Activated CD8-positive, alpha-beta memory T cell treated with anti-CD3 and anti-CD28 coated beads for 4 hours (primary cell): ENCODE data around the gene ATRX.
"Not testable (repeated sequence)": the region's sequence is repeated elsewhere in the genome, so short reads cannot be mapped to it uniquely, and the experiment has no call there.

Experiments
- DNase-seq, 2 donors: peaks; one replicate each; pipeline ENCODE4 v3.0.0-alpha.2; 2020; ENCODE audit warnings: low read depth in 2 of 2

Gene ATRX

GRCh38 chrX:77622672-77623071, 163.3 kb downstream of the ATRX start:
- no peak for DNase-seq

- no peak for DNase-seq
These were observed 163.8 kb downstream of the ATRX start for GRCh38 chrX:77622233-77622632.

DNA sequence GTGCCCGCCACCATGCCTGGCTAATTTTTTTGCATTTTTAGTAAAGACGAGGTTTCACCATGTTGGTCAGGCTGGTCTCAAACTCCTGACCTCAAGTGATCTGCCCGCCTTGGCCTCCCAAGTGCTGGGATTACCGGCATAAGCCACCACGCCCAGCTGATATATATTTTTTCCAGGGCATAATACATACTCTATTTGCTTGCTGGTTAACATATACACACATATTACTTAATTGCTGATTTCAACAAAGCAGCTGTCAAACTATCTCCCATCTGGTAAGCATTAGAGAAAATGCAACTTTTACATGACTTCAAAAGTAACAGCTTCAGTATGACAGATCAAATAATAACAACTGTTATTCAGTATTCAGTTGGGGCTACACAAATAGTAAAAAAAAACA, 164.6 kb downstream of the ATRX start:
- not testable (repeated sequence) for DNase-seq

- DNase-seq = no peak
These were observed 168.8 kb downstream of the ATRX start for GRCh38 chrX:77617206-77617605.

DNA sequence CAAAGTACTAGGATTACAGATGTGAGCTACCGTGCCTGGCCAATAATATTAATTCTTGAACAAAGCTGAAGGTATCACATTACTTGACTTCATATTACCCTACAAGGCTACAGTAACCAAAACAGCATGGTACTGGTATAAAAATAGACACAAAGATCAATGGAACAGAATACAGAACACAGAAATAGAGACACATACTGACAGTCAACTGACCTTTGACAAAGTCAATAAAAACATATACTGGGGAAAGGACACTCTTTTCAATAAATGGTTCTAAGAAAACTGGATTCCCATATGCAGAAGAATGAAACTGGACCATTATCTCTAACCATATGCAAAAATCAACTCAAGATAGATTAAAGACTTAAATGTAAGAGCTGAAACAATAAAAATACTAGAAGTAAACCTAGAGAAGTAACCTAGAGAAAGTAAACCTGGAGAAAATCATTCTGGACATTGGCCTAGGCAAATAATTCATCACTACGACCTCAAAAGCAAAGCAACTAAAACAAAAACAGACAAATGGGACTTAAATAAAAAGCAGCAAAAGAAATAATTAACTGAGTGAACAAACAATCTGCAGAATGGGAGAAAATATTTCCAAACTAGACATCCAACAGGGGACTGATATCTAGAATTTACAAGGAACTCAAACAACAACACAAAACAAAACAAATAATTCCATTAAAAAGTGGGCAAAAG, 182.2 kb downstream of the ATRX start:
- DNase-seq = no peak

GRCh38 chrX:77597511-77597910, 188.5 kb downstream of the ATRX start:
- no peak for DNase-seq

DNA sequence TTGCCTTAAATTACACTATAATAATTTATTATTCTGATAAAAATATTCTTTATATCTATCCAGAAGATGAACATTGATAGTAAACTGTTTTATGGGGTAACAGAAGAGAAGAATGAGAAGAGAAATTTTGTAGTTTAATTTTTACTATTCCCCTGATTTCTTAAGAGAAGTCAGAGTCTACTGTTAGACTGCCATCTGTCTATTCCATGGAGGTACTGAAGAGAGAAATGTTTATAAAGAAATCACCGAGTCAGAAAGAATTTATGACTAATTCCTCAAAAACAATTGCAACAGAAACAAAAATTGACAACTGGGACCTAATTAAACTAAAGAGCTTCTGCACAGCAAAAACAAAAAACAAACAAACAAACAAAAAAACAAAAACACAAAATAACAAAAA, 188.9 kb downstream of the ATRX start:
- DNase-seq = no peak

- DNase-seq = no peak
These were observed 190.2 kb downstream of the ATRX start for GRCh38 chrX:77595848-77596247.

GRCh38 chrX:77572322-77572721, 213.7 kb downstream of the ATRX start:
- no peak for DNase-seq

- no peak for DNase-seq
These were observed 220.7 kb downstream of the ATRX start for GRCh38 chrX:77565278-77565677.

- DNase-seq = no peak
These were observed 221.2 kb downstream of the ATRX start for GRCh38 chrX:77564823-77565222.

DNA sequence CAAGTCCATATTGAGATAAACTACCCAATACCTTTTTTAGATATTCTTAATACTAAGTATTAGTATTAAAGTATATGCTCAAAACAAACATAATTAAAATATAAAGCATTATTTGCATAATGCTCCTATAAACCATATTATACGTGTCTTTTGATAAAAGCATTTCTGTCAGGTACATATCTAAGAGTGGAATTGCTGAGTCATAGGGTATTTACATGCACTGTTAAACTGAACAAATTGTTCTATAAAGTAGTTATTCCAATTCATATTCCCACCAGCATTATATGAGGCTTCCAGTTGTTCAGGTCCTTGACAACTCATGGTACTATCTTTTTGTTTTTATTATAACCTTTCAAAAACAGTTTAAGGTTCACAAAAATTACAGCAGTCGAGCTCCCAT, 224.6 kb downstream of the ATRX start:
- DNase-seq = no peak

- no peak for DNase-seq
These were observed 229.7 kb downstream of the ATRX start for GRCh38 chrX:77556276-77556675.

DNA sequence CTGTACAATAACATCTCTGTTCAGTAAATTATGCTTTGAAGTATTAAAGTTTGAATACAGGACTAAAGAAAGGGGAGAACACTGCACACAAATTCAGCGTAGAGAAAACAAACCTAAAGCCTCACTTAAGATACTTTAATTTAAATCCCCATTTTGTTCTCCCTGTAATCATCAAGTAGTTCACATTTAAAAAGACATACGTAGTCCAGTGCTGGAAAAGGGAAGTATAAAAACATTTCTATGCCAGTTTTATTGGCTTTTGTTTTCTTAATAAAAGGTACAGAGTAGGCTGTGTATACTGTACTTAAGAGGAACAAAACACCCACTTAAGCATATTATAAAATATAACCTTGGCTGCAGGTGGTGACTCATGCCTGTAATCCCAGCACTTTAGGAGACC, 237.3 kb downstream of the ATRX start:
- no peak for DNase-seq

DNA sequence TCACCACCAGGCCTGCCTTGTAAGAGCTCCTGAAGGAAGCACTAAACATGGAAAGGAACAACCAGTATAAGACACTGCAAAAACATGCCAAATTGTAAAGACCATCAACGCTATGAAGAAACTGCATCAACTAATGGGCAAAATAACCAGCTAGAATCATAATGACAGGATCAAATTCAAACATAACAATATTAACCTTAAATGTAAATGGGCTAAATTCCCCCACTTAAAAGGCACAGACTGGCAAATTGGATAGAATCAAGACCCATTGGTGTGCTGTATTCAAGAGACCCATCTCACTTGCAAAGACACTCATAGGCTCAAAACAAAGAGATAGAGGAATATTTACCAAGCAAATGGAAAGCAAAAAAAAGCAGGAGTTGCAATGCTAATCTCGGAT, 246.2 kb downstream of the ATRX start:
- not testable (repeated sequence) for DNase-seq

DNA sequence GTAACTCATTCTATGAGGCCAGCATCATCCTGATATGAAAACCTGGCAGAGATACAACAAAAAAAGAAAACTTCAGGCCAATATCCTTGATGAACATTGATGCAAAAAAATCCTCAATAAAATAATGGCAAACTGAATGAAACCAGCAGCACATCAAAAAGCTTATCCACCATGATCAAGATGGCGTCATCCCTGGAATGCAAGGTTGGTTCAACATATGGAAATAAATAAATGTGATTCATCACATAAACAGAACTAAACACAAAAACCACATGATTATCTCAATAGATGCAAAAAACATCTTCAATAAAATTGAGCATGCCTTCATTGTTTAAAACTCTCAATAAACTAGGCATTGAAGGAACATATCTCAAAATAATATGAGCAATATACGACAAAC, 254.8 kb downstream of the ATRX start:
- not testable (repeated sequence) for DNase-seq

- no peak for DNase-seq
These were observed 258.0 kb downstream of the ATRX start for GRCh38 chrX:77528034-77528433.

GRCh38 chrX:77527233-77528001, 258.6 kb downstream of the ATRX start:
- no peak for DNase-seq

DNA sequence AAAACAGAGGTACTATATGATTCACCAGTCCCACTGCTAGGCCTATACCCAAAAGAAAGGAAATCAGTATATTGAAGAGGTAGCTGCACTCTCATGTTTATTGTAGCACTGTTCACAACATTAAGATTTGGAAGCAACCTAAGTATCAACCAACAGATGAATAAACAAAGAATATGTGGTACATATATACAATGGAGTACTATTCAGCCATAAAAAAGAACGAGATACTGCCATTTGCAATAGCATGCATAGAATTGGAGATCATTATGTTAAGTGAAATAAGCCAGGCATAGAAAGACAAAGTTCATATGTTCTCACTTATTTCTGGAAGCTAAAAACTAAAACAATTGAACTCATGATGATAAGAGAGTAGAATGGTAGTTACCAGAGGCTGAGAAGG, 266.3 kb downstream of the ATRX start:
- DNase-seq = no peak

DNA sequence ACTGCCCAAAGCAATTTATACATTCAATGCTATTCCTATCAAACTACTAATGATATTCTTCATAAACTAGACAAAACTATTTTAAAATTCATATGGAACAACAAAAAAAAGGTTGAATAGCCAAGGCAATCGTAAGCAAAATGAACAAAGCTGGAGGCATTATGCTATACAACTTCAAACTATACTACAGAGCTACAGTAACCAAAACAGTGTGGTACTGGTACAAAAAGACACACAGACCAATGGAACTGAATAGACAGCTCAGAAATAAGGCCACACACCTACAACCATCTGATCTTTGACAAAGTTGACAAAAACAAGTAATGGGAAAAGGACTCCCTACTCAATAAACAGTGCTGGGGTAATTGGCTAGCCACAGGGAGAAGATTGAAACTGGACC, 271.8 kb downstream of the ATRX start:
- DNase-seq = no peak

DNA sequence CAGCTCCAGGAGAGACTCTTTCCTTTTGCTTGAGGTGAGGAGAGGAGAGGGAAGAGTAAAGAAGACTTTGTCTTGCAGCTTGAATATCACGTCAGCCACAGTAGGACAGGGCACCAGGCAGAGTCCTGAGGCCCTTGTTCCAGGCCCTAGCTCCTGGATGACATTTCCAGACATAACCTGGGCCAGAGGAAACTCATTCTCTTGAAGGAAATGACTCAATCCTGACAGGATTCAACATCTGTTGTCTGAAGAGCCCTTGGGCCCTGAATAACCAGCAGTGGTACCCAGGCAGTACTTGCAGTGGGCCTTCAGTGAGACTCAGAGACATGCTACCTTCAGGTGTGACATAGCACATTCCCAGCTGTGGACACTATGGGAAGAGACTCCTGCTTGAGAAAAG, 276.0 kb downstream of the ATRX start:
- no peak for DNase-seq

DNA sequence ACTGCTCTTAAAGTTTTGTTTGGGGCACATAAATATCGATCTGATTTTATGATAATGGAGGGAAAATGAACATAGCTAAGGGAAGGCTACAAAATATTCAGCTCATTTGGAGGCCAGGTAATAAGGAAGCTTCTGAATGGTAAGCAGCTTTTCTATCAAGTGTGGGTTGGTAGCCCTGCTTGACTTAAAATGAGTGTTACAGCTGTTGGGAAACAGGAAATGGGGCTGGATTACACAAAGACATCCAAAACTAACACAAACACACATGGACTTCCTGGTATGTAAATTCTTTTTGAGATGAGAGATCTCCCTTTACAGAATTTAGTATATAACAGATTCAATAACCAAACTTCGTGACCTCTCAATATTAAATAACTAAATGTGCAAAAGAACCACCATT, 280.8 kb downstream of the ATRX start:
- no peak for DNase-seq

GRCh38 chrX:77502951-77503525, 283.0 kb downstream of the ATRX start:
- DNase-seq = no peak
